Measurements from ENCODE around the gene ASS1.

The ASS1 gene

GRCh38 chr9:130484362-130485072 lies 39.8 kb downstream of the ASS1 start:
- no peak for ATAC-seq (ENCODE audit: low read depth)
- H3K9me3 ChIP-seq (ENCODE audit: severe bottlenecking), result no peaks in the 10 kb centered on the region
- H3K4me1 ChIP-seq (ENCODE audit: insufficient read depth, poor library complexity, severe bottlenecking), result no peaks in the 10 kb centered on the region
- H3K36me3 ChIP-seq (ENCODE audit: low read depth), result no peaks in the 10 kb centered on the region
- no peak for TF ChIP-seq CTCF (IDR thresholded peaks at IDR 0.05; ENCODE audit: poor library complexity, severe bottlenecking)
- H3K27ac ChIP-seq (ENCODE audit: poor library complexity, severe bottlenecking), result no peak overlapping the region
- no peaks in the 10 kb centered on the region for H3K27me3 ChIP-seq (ENCODE audit: insufficient read depth, poor library complexity, severe bottlenecking)
- no peak for DNase-seq (ENCODE audit: low spot score)
- H3K4me3 ChIP-seq (ENCODE audit: severe bottlenecking), result no peak overlapping the region

GRCh38 chr9:130486103-130486502 lies 41.3 kb downstream of the ASS1 start:
- ATAC-seq (ENCODE audit: low read depth), result no peak
- H3K27me3 ChIP-seq (ENCODE audit: insufficient read depth, poor library complexity, severe bottlenecking), result no peaks in the 10 kb centered on the region
- no peak for DNase-seq (ENCODE audit: low spot score)
- no peaks in the 10 kb centered on the region for H3K36me3 ChIP-seq (ENCODE audit: low read depth)
- H3K4me3 ChIP-seq (ENCODE audit: severe bottlenecking), result no peak overlapping the region
- no peak for TF ChIP-seq CTCF (IDR thresholded peaks at IDR 0.05; ENCODE audit: poor library complexity, severe bottlenecking)
- no peak overlapping the region for H3K27ac ChIP-seq (ENCODE audit: poor library complexity, severe bottlenecking)
- no peaks in the 10 kb centered on the region for H3K4me1 ChIP-seq (ENCODE audit: insufficient read depth, poor library complexity, severe bottlenecking)
- no peaks in the 10 kb centered on the region for H3K9me3 ChIP-seq (ENCODE audit: severe bottlenecking)

GRCh38 chr9:130487500-130487899 lies 42.7 kb downstream of the ASS1 start:
- Histone ChIP-seq H3K4me3 (ENCODE audit: severe bottlenecking) (no peak overlapping the region), H3K27me3 (ENCODE audit: insufficient read depth, poor library complexity, severe bottlenecking) (no peaks in the 10 kb centered on the region), H3K36me3 (ENCODE audit: low read depth) (no peaks in the 10 kb centered on the region), H3K9me3 (ENCODE audit: severe bottlenecking) (no peaks in the 10 kb centered on the region), H3K4me1 (ENCODE audit: insufficient read depth, poor library complexity, severe bottlenecking) (no peaks in the 10 kb centered on the region), H3K27ac (ENCODE audit: poor library complexity, severe bottlenecking) (no peak overlapping the region)
- no peak for TF ChIP-seq CTCF (IDR thresholded peaks at IDR 0.05; ENCODE audit: poor library complexity, severe bottlenecking)
- ATAC-seq (ENCODE audit: low read depth) (no peak), DNase-seq (ENCODE audit: low spot score) (no peak)

GRCh38 chr9:130488621-130489330 lies 44.0 kb downstream of the ASS1 start:
- no peak for ATAC-seq (ENCODE audit: low read depth)
- Histone ChIP-seq H3K9me3 (ENCODE audit: severe bottlenecking) (no peaks in the 10 kb centered on the region), H3K36me3 (ENCODE audit: low read depth) (no peaks in the 10 kb centered on the region), H3K4me1 (ENCODE audit: insufficient read depth, poor library complexity, severe bottlenecking) (no peaks in the 10 kb centered on the region), H3K27ac (ENCODE audit: poor library complexity, severe bottlenecking) (no peak overlapping the region), H3K27me3 (ENCODE audit: insufficient read depth, poor library complexity, severe bottlenecking) (no peaks in the 10 kb centered on the region), H3K4me3 (ENCODE audit: severe bottlenecking) (no peak overlapping the region)
- TF ChIP-seq CTCF (IDR thresholded peaks at IDR 0.05; ENCODE audit: poor library complexity, severe bottlenecking), result no peak
- no peak for DNase-seq (ENCODE audit: low spot score)

- no peaks in the 10 kb centered on the region for H3K9me3 ChIP-seq (ENCODE audit: severe bottlenecking)
- TF ChIP-seq CTCF (IDR thresholded peaks at IDR 0.05; ENCODE audit: poor library complexity, severe bottlenecking), result no peak
- DNase-seq (ENCODE audit: low spot score) (no peak), ATAC-seq (ENCODE audit: low read depth) (no peak)
- H3K4me1 ChIP-seq (ENCODE audit: insufficient read depth, poor library complexity, severe bottlenecking), result no peaks in the 10 kb centered on the region
- H3K4me3 ChIP-seq (ENCODE audit: severe bottlenecking), result no peak overlapping the region
- H3K27ac ChIP-seq (ENCODE audit: poor library complexity, severe bottlenecking), result no peak overlapping the region
- peaks cover 3% of the 10 kb centered on the region; the same call in 1 of the 2 replicates for H3K36me3 ChIP-seq (ENCODE audit: low read depth)
- no peaks in the 10 kb centered on the region for H3K27me3 ChIP-seq (ENCODE audit: insufficient read depth, poor library complexity, severe bottlenecking)
These were observed 46.2 kb downstream of the ASS1 start for GRCh38 chr9:130490981-130491380.

Measured in RWPE2 (cell line).